T-helper 1 cell treated with Interleukin-12 subunit alpha and Interleukin-12 subunit beta and Interleukin-4 antibody, amounts not matched to agents 30 ng/mL and 1 ng/mL, for 36 hours (primary cell): Measurements from ENCODE around the gene CD320. TPM values are rescaled to one million over a fixed set of nuclear protein-coding genes. Genes with fewer than 3 reads are reported as not detected.
"Not testable (repeated sequence)": the region's sequence is repeated elsewhere in the genome, so short reads cannot be mapped to it uniquely, and the experiment has no call there.

Experiments used
- intact Hi-C: fragments of 100-400 bp; cut with micrococcal nuclease; formaldehyde crosslinking; loops from one replicate; pipeline ENCODE4 v1.15.1; 2024
- total RNA-seq: library from RNA; stranded (reverse); gene quantifications from 2 replicates; pipeline ENCODE4 v1.2.3, GENCODE V29; 2022

Gene CD320
- total RNA-seq, 1 donor from 2014 or later, result 55.9 TPM

GRCh38 chr19:8310342-8311055, 2.3 kb upstream of the CD320 start:
- intact Hi-C loops, result no loop called here

DNA sequence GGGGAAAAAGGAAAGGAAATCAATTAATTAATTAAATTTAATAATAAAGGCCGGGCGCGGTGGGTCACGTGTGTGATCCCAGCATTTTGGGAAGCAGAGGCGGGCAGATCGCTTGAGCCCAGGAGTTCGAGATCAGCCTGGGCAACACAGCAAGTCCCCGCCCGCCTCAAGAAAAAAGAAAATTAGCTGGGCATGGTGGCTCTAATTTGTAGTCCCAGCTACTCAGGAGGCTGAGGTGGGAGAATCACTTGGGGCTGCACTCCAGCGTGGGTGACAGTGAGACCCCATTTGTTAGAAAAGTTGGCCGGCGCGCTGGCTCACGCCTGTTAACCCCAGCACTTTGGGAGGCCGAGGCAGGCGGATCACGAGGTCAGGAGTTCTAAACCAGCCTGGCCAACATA, 733 bp upstream of the CD320 start:
- intact Hi-C loops, result loop anchor here (1.0 to 5.0 kb wide), 6 partner anchors 12 to 204 kb away; partner anchors contain the start of genes CERS4, KANK3, NDUFA7 and RAB11B

- intact Hi-C loops, result loop anchor here (5.0 kb wide), 1 partner anchor 40 kb away; no protein-coding TSS in a partner anchor
Measured at GRCh38 chr19:8307400-8307964, 676 bp downstream of the CD320 start.

DNA sequence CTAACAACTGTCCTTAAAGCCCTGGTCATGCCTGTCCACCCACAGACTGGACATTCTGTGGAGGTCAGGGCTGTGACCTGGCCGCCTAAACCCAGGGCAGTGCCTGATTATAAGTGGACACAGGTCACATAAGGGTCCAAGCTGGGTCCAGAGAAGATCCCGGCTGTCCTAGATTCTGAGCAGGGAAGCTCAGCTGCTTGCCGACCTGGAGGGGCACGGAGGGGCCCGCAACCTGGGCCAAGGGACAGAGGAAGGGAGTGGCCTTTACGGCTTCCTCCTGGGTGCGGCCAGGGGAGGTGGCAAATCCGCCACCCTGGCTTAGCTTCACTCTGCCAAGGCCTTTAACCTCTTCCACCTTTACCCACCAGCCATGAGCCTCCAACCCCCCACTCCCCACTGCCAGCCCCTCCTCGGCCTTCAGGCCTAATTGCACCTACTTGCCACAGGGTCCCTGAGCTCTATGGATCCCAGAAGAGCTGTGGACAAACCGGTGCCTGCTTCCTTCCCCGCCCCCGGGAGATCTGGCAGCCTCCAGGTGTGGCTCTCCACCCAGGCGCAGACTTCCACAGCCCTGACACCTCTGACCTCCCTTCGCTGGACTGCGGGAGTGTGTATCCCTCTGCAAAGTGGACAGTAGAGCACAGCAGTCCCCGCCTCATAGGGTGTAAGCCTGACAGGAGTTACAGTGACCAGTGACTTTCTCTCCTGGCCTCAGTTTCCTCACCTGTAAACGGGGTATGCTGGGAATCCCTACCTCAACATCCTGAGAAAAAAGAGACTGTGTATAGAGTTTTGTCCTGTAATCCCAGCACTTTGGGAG, 1.7 kb downstream of the CD320 start:
- intact Hi-C loops, result loop anchor here (5.0 kb wide), 1 partner anchor 39 kb away; no protein-coding TSS in a partner anchor

DNA sequence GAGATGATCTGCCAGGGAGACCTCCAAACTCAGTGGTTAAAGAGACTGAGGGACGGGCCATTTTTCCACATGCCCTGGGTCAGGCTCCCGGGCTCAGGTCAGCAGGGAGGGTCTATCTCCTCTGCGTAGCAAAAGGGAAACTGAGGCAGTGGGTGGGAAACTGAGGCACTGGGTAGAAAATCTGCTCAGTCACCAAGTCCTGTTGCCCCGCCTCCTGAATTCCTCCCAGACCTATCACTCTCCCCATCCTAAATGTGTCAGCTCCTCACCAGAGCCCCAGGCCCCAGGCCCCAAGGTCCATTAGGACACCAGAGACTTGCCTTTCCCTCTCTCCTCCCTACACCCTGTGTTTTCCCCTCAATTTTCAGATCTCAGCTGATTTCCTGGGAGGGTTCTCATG, 2.4 kb downstream of the CD320 start:
- intact Hi-C loops, result loop anchor here (5.0 kb wide), 1 partner anchor 38 kb away; no protein-coding TSS in a partner anchor

DNA sequence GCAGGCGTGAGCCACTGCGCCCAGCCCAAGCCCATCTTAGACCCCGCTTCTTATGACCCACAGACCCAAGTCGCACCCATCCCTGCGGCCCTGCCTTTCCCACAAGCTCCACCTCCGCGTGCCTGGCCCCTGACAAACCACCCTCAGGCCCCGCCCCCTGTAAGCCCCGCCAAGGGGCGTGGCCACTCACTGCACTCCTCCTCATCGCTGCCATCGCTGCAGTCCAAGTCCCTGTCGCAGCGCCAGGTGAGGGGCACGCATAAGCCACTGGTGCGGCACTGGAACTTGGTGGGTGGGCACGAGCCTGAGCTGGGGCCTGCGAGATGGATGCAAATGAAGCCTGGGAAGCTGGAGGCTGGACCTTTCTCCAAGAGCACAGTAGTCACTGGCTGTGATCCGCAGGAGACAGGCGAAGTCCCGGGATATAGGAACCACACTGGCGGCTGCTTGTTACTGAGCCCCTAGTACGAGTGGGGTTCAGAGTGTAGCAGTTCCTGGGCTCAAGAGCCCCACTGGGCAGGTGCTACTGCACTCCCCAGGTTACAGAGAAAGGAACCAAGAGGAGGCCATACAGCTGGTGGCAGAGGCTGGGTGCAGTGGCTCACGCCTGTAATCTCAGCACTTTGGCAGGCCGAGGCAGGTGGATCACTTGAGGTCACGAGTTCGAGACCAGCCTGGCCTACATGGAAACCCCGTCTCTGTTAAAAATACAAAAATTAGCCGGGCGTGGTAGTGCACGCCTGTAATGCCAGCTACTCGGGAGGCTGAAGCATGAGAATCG, 3.1 kb downstream of the CD320 start:
- intact Hi-C loops, result loop anchor here (5.0 kb wide), 1 partner anchor 38 kb away; no protein-coding TSS in a partner anchor

DNA sequence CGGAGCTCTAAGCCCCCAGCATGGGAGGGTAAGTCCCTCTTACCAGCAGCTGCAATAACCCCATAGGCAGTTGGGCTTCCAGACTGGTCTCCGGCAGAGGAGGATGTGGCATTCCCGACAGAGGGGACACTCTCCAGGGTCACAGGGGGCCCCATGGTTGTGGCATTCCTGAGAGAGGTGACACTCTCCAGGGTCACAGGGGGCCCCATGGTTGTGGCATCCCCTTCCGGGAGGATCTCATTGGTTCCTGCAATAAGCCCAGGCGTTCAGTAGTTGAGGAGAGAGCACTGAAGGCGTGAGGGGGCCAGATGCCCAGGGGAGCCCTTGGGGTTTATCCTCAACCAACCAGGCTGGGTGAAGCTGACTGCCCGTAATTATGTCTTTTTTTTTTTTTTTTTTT, 5.4 kb downstream of the CD320 start:
- intact Hi-C loops, result no loop called here

DNA sequence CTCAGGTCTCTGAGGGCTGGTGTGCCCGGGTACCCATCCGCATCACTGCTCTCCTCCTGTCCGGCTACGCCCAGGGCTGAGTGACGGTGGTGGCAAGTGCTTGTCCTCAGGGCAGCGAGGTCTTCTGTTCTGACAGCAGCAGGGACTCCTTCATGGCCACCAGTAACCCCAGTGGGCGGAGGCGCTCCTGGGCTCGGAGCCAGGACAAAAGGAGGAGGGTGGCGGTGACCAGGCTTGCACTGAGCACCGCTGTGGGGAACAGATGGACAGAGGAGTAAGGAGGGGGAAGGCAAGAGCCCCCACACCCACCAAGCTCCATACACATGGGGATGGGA, 5.8 kb downstream of the CD320 start:
- intact Hi-C loops, result no loop called here

- intact Hi-C loops, result not testable (repeated sequence)
Measured at GRCh38 chr19:8291337-8291736, 16.8 kb downstream of the CD320 start.

DNA sequence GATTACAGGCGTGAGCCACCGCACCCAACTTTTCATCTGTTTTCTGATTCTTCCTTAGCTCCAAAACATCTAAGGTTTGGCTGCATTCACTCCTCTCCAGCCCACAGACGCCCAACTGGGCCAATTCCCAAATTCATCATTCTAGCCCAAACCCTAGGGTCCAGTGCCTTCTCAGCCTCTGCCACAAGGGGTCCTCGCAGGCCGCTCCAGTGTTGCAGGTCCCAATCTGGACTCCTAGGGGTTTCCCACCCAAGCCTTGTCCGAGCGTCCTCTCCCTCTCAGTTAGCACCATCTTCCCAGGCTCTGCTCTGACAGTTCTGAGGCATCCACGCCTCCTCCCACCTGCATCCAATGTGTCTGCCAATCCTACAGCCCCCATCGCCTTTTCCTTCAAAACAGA, 31.6 kb downstream of the CD320 start:
- intact Hi-C loops, result not testable (repeated sequence)

GRCh38 chr19:8269724-8270123, 38.4 kb downstream of the CD320 start:
- intact Hi-C loops, result loop anchor here (5.0 kb wide), 4 partner anchors 38 to 327 kb away; partner anchors contain the start of genes CD320, NDUFA7, RAB11B and RPS28

DNA sequence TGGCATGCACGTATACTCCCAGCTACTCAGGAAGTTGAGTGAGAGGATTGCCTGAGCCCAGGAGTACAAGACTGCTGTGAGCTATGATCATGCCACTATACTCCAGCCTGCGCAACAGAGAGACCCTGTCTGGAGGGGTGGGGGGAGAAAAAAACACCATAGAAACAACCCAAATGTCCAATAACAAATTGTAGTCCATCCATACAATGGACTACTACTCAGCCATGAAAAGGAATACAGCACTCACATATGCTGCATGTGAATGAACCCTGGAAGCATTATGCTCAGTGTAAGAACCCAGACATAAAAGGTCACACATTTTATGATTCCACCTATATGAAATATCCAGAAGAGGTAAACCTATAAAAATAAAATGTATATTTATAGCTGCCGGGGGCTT, 42.3 kb downstream of the CD320 start:
- intact Hi-C loops, result loop anchor here (5.0 kb wide), 4 partner anchors 41 to 324 kb away; partner anchors contain the start of genes CD320, NDUFA7, RAB11B and RPS28

- intact Hi-C loops, result not testable (repeated sequence)
Measured at GRCh38 chr19:8264248-8264647, 43.9 kb downstream of the CD320 start.

GRCh38 chr19:8262431-8262830, 45.7 kb downstream of the CD320 start:
- intact Hi-C loops, result no loop called here

- intact Hi-C loops, result no loop called here
Measured at GRCh38 chr19:8261881-8262280, 46.3 kb downstream of the CD320 start.

GRCh38 chr19:8261347-8261746, 46.8 kb downstream of the CD320 start:
- intact Hi-C loops, result no loop called here

- intact Hi-C loops, result no loop called here
Measured at GRCh38 chr19:8259922-8260247, 48.3 kb downstream of the CD320 start.

GRCh38 chr19:8259142-8259921, 48.8 kb downstream of the CD320 start:
- intact Hi-C loops, result no loop called here

GRCh38 chr19:8257052-8257443, 51.1 kb downstream of the CD320 start:
- intact Hi-C loops, result no loop called here

DNA sequence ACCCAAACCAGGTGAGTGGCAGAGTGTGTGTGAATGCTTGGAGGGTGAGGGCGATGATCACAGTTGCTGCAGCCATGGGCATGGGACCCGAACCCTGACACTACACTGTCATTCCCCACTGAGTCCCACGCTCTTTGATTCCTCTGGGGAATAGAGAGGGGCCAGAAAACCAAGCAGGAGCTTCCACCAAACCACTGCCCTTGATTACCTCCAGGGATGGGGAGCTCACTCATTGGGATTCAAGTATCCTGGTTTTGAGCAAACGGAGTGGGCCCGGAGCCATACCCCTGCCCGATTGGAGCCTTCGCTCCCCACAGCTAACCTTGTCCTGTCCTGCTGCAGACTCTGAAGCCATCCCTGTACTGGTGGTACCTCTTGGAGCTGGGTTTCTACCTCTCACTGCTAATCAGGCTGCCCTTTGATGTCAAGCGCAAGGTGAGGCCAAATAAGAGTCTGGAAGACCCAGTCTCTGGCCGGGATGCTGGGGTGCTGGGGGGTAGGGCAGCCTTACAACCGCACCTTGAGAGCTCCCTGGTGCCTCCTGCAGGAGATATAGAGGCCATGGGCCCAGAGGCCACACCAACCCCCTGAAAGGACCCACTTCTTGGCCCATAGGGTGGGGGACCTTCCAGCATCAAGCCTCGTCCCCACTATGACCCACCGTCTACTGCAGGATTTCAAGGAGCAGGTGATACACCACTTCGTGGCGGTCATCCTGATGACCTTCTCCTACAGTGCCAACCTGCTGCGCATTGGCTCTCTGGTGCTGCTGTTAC, 51.7 kb downstream of the CD320 start:
- intact Hi-C loops, result no loop called here
